HepG2 (cell line): ENCODE data around the gene TPRKB. TPM values are rescaled to one million over a fixed set of nuclear protein-coding genes. Genes with fewer than 3 reads are reported as not detected.

ENCODE experiments used
- CBX5 ChIP-seq: sonication (generic); formaldehyde crosslinking; IDR thresholded peaks from 2 replicates; pipeline ENCODE4 v1.4.0; 2020; ENCODE audit warnings: missing genetic modification reagents, borderline replicate concordance
- DNMT3B ChIP-seq: conservative IDR thresholded peaks from 2 replicates; pipeline ENCODE4 v1.6.1; 2016; ENCODE audit warnings: missing biosample characterization, control low read depth
- HNF4A ChIP-seq: sonication (generic); formaldehyde crosslinking; IDR thresholded peaks from 2 replicates; pipeline ENCODE4 v1.4.0; 2020; ENCODE audit warnings: missing genetic modification reagents
- KLF13 ChIP-seq: sonication (generic); formaldehyde crosslinking; IDR thresholded peaks from 2 replicates; pipeline ENCODE4 v1.4.0; 2020; ENCODE audit warnings: mild to moderate bottlenecking, missing genetic modification reagents
- KMT2B ChIP-seq: IDR thresholded peaks from 2 replicates; pipeline ENCODE4 v1.6.1; 2016; ENCODE audit warnings: missing genetic modification reagents, missing compliant biosample characterization
- MATR3 ChIP-seq: sonication (generic); formaldehyde crosslinking; IDR thresholded peaks from 2 replicates; pipeline ENCODE4 v1.4.0; 2020; ENCODE audit warnings: missing genetic modification reagents
- MZF1 ChIP-seq: sonication (generic); formaldehyde crosslinking; IDR thresholded peaks from 2 replicates; pipeline ENCODE4 v1.8.1; 2023; ENCODE audit warnings: mild to moderate bottlenecking, missing genetic modification reagents, borderline replicate concordance
- NFE2L2 ChIP-seq: fragments of 150-350 bp; IDR thresholded peaks from 2 replicates; pipeline ENCODE4 v1.6.1; 2014; ENCODE audit warnings: low read length
- NFYB ChIP-seq: sonication (generic); formaldehyde crosslinking; IDR thresholded peaks from 2 replicates; pipeline ENCODE4 v1.4.0; 2020; ENCODE audit warnings: missing genetic modification reagents
- PHF20 ChIP-seq: sonication (generic); formaldehyde crosslinking; IDR thresholded peaks from 2 replicates; pipeline ENCODE4 v1.5.0; 2020; ENCODE audit warnings: mild to moderate bottlenecking, missing genetic modification reagents
- PHF8 ChIP-seq: sonication (generic); formaldehyde crosslinking; IDR thresholded peaks from 2 replicates; pipeline ENCODE4 v1.5.0; 2020; ENCODE audit warnings: missing genetic modification reagents
- RBAK ChIP-seq: sonication (generic); formaldehyde crosslinking; IDR thresholded peaks from 2 replicates; pipeline ENCODE4 v1.5.1; 2020; ENCODE audit warnings: mild to moderate bottlenecking, missing genetic modification reagents
- RXRA ChIP-seq: sonication (generic); formaldehyde crosslinking; IDR thresholded peaks from 2 replicates; pipeline ENCODE4 v1.5.1; 2020; ENCODE audit warnings: missing genetic modification reagents
- SP140L ChIP-seq: sonication (generic); formaldehyde crosslinking; IDR thresholded peaks from 2 replicates; pipeline ENCODE4 v1.4.0; 2020; ENCODE audit warnings: missing genetic modification reagents, borderline replicate concordance
- STAT5B ChIP-seq: sonication (generic); formaldehyde crosslinking; IDR thresholded peaks from 2 replicates; pipeline ENCODE4 v1.4.0; 2020; ENCODE audit warnings: missing genetic modification reagents
- XBP1 ChIP-seq: sonication (generic); formaldehyde crosslinking; IDR thresholded peaks from 2 replicates; pipeline ENCODE4 v1.5.0; 2020; ENCODE audit warnings: missing genetic modification reagents
- ZBTB20 ChIP-seq: sonication (generic); formaldehyde crosslinking; IDR thresholded peaks from 2 replicates; pipeline ENCODE4 v1.8.1; 2023; ENCODE audit warnings: missing genetic modification reagents, low read depth, mild to moderate bottlenecking, borderline replicate concordance
- ZFP82 ChIP-seq: sonication (generic); formaldehyde crosslinking; IDR thresholded peaks from 2 replicates; pipeline ENCODE4 v1.5.1; 2020; ENCODE audit warnings: mild to moderate bottlenecking, missing genetic modification reagents, borderline replicate concordance
- ZNF3 ChIP-seq: IDR thresholded peaks from 2 replicates; pipeline ENCODE4 v1.7.0; 2017; ENCODE audit warnings: inconsistent platforms
- ZNF619 ChIP-seq: sonication (generic); formaldehyde crosslinking; IDR thresholded peaks from 2 replicates; pipeline ENCODE4 v1.4.0; 2020; ENCODE audit warnings: mild to moderate bottlenecking, missing genetic modification reagents
- ZSCAN12 ChIP-seq: sonication (generic); formaldehyde crosslinking; IDR thresholded peaks from 2 replicates; pipeline ENCODE4 v1.9.0; 2021; ENCODE audit warnings: mild to moderate bottlenecking, missing genetic modification reagents
- polyA plus RNA-seq, 8 experiments: library from polyadenylated mRNA; depleted of rRNA in 3 of 8; stranded (reverse) in 7 of 8; unstranded in 1 of 8; fragments of >200 nt; fragmentation: Illumina TruSeq in 4 of 8; extraction: Trizol in 4 of 8; gene quantifications; 2 replicates each; pipeline versions ENCODE4 v1.2.1 to v1.2.3, GENCODE V29; 2011 to 2016; ENCODE audit warnings: low read depth in 4 of 8, missing spikeins in 1 of 8, mixed read lengths in 1 of 8; ENCODE audit not compliant: insufficient read depth in 1 of 8
- total RNA-seq, 5 experiments: library from RNA; depleted of rRNA; stranded (reverse); fragments of >200 nt; fragmentation: Illumina TruSeq; extraction: Trizol; gene quantifications; 2 replicates each; pipeline ENCODE4 v1.2.3, GENCODE V29; 2016; ENCODE audit warnings: low read depth in 1 of 5
- TF ChIP-seq, protein P1 (sequence below): IDR thresholded peaks from 2 replicates; pipeline ENCODE4 v1.4.0; 2020; ENCODE audit warnings: mild to moderate bottlenecking, missing genetic modification reagents
- TF ChIP-seq, protein P2 (sequence below): sonication (generic); formaldehyde crosslinking; IDR thresholded peaks from 2 replicates; pipeline ENCODE4 v1.5.0; 2020; ENCODE audit warnings: mild to moderate bottlenecking, missing genetic modification reagents, moderate library complexity
- TF ChIP-seq, protein P3 (sequence below): sonication (generic); formaldehyde crosslinking; IDR thresholded peaks from 2 replicates; pipeline ENCODE4 v1.4.0; 2020; ENCODE audit warnings: missing genetic modification reagents
- TF ChIP-seq, protein P4 (sequence below): sonication (generic); formaldehyde crosslinking; IDR thresholded peaks from 2 replicates; pipeline ENCODE4 v1.4.0; 2020; ENCODE audit warnings: mild to moderate bottlenecking, missing genetic modification reagents

The TPRKB gene
- total and polyA plus RNA-seq, 2 of the 13 experiments (the other 11 are each of a cell fraction or from before 2014, with no cell fraction given) = 32.0 to 58.0 TPM

DNA sequence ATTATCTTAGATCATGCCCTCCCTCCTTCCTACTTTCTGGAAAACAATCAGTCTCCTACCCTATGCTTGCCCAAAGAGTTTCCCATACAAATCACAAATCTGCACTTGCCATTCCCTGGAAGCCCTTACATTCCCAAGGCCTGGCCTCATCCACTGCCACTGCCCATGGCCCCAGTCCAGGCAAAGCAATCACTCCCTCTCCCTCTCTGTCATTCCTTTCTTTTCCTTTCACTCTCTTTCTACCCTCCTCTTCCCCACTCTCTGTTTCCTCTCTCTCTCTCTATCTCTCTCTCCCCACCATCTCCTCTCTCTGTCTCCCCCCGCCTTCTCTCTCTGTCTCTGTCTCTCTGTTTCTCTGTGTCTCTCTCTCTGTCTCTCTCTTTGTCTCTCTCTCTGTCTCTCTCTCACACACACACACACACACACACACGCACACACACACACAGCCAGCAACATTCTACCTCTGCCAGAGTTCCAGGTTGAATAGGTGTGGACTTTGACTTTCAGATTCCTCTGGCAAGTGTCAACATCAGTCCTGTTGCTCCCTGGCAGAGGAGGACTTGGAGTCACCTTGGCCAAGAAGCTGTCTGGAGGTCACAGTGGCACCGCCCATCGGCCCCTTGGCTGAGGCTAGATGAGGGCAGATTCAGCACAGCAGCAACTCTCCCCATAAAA, 51.2 kb downstream of the TPRKB start (continued):
- TF ChIP-seq, protein P1, sequence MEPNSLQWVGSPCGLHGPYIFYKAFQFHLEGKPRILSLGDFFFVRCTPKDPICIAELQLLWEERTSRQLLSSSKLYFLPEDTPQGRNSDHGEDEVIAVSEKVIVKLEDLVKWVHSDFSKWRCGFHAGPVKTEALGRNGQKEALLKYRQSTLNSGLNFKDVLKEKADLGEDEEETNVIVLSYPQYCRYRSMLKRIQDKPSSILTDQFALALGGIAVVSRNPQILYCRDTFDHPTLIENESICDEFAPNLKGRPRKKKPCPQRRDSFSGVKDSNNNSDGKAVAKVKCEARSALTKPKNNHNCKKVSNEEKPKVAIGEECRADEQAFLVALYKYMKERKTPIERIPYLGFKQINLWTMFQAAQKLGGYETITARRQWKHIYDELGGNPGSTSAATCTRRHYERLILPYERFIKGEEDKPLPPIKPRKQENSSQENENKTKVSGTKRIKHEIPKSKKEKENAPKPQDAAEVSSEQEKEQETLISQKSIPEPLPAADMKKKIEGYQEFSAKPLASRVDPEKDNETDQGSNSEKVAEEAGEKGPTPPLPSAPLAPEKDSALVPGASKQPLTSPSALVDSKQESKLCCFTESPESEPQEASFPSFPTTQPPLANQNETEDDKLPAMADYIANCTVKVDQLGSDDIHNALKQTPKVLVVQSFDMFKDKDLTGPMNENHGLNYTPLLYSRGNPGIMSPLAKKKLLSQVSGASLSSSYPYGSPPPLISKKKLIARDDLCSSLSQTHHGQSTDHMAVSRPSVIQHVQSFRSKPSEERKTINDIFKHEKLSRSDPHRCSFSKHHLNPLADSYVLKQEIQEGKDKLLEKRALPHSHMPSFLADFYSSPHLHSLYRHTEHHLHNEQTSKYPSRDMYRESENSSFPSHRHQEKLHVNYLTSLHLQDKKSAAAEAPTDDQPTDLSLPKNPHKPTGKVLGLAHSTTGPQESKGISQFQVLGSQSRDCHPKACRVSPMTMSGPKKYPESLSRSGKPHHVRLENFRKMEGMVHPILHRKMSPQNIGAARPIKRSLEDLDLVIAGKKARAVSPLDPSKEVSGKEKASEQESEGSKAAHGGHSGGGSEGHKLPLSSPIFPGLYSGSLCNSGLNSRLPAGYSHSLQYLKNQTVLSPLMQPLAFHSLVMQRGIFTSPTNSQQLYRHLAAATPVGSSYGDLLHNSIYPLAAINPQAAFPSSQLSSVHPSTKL (CRISPR knock-in tag) = peak; percentile 49; the same call in 1 of the 2 replicates
- TF ChIP-seq SP140L (no peak), ZFP82 (CRISPR knock-in tag) (no peak), STAT5B (no peak), NFYB (CRISPR knock-in tag) (no peak), MATR3 (CRISPR knock-in tag) (no peak), RBAK (CRISPR knock-in tag) (no peak), ZNF3 (CRISPR knock-in tag) (no peak), ZSCAN12 (CRISPR knock-in tag) (no peak), PHF8 (CRISPR knock-in tag) (no peak), KLF13 (CRISPR knock-in tag) (no peak), HNF4A (CRISPR knock-in tag) (peak; percentile 83), ZNF619 (CRISPR knock-in tag) (no peak), CBX5 (CRISPR knock-in tag) (no peak), NFE2L2 (no peak), PHF20 (CRISPR knock-in tag) (no peak), DNMT3B (CRISPR knock-in tag) (no peak), RXRA (0 out of 2 replicates have a peak, but pooled peaks have one; percentile 37), XBP1 (CRISPR knock-in tag) (no peak), ZBTB20 (no peak), KMT2B (CRISPR knock-in tag) (no peak), MZF1 (no peak)
- TF ChIP-seq, protein P2, sequence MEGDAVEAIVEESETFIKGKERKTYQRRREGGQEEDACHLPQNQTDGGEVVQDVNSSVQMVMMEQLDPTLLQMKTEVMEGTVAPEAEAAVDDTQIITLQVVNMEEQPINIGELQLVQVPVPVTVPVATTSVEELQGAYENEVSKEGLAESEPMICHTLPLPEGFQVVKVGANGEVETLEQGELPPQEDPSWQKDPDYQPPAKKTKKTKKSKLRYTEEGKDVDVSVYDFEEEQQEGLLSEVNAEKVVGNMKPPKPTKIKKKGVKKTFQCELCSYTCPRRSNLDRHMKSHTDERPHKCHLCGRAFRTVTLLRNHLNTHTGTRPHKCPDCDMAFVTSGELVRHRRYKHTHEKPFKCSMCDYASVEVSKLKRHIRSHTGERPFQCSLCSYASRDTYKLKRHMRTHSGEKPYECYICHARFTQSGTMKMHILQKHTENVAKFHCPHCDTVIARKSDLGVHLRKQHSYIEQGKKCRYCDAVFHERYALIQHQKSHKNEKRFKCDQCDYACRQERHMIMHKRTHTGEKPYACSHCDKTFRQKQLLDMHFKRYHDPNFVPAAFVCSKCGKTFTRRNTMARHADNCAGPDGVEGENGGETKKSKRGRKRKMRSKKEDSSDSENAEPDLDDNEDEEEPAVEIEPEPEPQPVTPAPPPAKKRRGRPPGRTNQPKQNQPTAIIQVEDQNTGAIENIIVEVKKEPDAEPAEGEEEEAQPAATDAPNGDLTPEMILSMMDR (CRISPR knock-in tag) = no peak; the same call in 1 of the 2 replicates
- TF ChIP-seq, protein P3, sequence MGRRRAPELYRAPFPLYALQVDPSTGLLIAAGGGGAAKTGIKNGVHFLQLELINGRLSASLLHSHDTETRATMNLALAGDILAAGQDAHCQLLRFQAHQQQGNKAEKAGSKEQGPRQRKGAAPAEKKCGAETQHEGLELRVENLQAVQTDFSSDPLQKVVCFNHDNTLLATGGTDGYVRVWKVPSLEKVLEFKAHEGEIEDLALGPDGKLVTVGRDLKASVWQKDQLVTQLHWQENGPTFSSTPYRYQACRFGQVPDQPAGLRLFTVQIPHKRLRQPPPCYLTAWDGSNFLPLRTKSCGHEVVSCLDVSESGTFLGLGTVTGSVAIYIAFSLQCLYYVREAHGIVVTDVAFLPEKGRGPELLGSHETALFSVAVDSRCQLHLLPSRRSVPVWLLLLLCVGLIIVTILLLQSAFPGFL (CRISPR knock-in tag) = no peak
- TF ChIP-seq, protein P4, sequence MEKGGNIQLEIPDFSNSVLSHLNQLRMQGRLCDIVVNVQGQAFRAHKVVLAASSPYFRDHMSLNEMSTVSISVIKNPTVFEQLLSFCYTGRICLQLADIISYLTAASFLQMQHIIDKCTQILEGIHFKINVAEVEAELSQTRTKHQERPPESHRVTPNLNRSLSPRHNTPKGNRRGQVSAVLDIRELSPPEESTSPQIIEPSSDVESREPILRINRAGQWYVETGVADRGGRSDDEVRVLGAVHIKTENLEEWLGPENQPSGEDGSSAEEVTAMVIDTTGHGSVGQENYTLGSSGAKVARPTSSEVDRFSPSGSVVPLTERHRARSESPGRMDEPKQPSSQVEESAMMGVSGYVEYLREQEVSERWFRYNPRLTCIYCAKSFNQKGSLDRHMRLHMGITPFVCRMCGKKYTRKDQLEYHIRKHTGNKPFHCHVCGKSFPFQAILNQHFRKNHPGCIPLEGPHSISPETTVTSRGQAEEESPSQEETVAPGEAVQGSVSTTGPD (CRISPR knock-in tag) = peak; percentile 80; the same call in 1 of the 2 replicates
